ENCODE data around the gene CDT1.
A peak's percentile ranks its signal among the peaks of the same experiment; 100 is the strongest.

The CDT1 gene

DNA sequence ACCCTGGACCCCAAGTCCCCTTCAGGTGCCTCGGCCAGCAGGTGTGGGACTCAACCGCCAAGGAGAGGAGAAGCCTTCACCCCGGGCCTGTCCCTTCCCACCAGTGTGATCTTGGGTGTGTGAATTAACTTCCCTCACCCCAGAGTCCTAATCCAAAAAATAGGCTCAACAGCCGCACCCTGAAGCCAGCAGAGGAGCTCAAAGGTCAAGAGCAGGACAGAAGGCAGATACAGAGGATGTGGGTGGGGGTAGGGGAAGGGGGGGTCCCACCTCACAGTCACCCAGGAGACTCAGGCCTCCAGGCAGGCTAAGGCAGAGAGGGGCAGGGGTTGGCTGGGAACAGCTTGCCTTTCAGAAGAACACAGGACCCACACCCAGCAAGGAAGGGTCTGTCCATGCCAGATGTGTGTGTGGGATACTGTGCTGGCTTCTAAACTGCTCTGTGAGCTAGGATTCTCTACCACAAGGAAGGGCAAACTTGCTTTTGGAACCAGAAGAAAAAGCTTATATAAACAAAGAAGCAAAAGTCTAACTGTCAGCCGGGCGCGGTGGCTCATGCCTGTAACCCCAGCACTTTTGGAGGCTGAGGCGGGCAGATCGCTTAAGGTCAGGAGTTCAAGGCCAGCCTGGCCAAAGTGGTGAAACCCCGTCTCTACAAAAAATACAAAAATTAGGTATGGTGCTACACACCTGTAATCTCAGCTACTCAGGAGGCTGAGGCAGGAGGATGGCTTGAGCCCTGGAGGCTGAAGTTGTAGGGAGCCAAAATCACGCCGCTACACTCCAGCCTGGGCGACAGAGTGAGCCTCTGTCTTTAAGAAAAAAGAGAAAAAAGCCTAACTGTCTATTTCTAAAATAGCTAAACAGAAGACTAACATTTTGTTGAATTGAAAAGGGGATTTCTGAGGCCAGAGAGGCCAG, 23.2 kb upstream of the CDT1 start:
- no peak overlapping the region for H3K4me3 ChIP-seq (ENCODE audit: low read depth, low read length)
- TF ChIP-seq, protein P1, sequence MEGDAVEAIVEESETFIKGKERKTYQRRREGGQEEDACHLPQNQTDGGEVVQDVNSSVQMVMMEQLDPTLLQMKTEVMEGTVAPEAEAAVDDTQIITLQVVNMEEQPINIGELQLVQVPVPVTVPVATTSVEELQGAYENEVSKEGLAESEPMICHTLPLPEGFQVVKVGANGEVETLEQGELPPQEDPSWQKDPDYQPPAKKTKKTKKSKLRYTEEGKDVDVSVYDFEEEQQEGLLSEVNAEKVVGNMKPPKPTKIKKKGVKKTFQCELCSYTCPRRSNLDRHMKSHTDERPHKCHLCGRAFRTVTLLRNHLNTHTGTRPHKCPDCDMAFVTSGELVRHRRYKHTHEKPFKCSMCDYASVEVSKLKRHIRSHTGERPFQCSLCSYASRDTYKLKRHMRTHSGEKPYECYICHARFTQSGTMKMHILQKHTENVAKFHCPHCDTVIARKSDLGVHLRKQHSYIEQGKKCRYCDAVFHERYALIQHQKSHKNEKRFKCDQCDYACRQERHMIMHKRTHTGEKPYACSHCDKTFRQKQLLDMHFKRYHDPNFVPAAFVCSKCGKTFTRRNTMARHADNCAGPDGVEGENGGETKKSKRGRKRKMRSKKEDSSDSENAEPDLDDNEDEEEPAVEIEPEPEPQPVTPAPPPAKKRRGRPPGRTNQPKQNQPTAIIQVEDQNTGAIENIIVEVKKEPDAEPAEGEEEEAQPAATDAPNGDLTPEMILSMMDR (IDR thresholded peaks at IDR 0.05; ENCODE audit: borderline replicate concordance, insufficient read depth, low read depth, low read length), result no peak

DNA sequence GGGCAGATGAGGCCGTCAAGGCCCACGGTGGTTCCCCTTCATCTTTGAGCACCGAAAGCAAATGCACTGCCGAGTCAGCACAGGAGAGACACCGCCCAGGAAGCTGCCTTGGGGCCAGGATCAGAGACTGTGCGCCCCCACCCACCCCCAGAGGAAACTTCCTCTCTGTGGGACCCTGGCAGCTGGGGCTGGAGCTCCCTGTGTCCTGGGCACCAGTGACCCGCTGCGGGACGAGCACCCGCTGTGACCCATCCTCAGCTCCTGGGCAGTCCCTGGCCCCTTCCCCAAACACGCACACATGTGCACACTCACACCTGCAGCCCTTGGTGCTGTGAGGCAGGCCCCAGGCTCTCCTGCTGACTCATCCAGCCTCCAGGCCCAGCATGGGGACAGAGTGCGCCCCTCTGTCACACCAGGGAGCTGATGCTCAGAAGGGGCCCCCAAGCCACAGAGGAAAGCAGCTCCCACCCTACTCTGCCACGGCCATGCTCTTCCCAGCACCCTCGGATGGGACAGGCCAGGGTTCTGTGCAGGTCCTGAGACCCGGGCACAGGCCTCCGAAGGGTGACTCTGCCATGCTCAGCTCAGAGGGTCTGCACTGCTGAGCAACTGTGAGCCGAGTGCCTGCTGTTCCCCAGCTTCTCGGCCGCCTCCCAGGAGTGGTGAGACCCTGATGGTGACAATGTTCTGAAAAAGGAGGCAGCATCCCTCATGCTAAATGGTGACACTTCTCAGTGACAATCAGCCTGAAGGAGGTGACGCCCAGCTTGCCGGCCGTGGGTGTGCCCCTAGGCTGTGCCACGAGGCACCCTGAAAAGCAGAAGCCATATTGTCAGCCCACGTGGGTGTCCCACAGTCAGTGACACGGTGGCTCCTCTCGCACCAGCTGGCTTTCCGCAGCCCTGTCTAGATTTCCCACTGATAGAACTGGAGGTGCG, 22.2 kb upstream of the CDT1 start:
- TF ChIP-seq, protein P1 (IDR thresholded peaks at IDR 0.05; ENCODE audit: borderline replicate concordance, insufficient read depth, low read depth, low read length), result no peak
- peak overlapping the region; percentile 28 for H3K4me3 ChIP-seq (ENCODE audit: low read depth, low read length)

DNA sequence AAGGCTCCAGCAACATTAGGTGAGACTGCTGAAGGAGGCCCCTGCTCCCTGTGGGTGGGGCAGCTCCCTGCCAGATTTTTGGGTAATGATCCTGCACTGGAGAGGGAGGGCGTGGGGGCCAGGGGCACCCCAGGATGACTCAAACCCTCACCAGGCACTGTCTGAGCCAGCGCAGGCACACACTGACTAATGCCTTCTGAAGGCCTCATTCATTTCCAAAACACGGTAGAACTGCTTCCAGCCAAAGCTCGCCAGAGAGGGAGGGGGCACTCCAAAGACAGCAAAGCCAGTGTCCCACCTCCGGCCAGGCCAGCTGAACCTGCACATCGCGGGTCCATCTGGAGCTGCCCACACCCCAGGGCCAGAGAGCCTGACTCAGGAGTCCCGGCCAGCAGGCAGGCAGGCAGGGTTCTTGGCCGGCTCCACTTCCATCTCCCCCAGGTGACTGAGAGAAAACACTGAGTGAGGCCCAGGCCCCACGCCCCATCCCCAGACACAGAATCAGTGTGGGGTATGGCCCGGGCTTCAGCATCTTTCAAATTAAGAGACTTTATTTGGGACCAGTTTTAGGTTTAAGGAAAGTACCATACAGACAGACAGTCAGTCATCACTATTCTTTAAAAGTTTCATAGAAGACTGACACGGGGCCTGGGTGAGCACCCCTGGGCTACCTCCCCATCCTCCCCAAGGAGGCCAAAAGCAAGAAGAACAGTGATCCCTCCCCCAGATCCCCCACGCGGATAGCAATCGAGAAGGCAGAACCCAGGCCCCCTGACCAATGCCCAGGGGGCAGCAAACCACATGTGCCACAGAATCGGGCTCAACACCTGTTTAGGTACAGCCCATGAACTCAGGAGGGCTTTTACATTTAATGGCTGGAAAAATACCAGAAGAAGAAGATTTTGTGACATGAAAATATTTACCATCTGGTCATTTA, 20.9 kb upstream of the CDT1 start:
- H3K4me3 ChIP-seq (ENCODE audit: low read depth, low read length), result peak overlapping the region; percentile 81
- TF ChIP-seq, protein P1 (IDR thresholded peaks at IDR 0.05; ENCODE audit: borderline replicate concordance, insufficient read depth, low read depth, low read length), result no peak

DNA sequence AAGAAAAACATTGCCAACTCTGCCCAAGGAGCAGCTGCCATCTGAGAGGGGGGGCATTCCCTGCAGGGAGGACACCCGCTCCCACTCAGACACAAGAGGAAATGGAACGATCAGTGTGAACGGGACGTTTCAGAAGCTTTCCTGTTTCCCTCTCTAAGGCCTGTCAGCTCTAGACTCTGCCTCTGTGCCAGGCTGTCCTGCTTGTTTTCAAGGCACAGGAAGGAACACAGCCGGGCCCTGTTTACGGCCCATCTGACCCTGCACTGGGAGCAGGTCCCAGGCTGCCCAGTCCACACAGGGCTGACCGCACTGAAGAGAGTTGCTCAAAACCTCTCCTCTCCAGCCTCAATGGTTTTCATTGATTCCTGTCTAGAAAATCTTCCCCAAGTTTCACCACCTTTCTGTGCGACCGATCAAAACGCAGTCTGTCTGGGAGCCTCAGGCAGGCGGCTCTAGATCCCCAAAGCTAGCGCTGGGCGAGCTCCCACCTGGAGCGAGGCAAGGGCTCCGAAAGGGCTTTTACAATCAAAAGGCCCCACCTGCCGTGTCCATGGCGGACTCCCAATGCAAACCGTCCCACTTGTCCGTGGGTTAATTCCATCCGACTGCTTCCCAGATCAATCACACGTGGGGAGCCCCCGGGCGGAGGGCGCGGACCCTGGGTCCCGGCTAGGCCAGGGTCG, 20.1 kb upstream of the CDT1 start:
- H3K4me3 ChIP-seq (ENCODE audit: low read depth, low read length), result peak overlapping the region; percentile 81
- TF ChIP-seq, protein P1 (IDR thresholded peaks at IDR 0.05; ENCODE audit: borderline replicate concordance, insufficient read depth, low read depth, low read length), result no peak

DNA sequence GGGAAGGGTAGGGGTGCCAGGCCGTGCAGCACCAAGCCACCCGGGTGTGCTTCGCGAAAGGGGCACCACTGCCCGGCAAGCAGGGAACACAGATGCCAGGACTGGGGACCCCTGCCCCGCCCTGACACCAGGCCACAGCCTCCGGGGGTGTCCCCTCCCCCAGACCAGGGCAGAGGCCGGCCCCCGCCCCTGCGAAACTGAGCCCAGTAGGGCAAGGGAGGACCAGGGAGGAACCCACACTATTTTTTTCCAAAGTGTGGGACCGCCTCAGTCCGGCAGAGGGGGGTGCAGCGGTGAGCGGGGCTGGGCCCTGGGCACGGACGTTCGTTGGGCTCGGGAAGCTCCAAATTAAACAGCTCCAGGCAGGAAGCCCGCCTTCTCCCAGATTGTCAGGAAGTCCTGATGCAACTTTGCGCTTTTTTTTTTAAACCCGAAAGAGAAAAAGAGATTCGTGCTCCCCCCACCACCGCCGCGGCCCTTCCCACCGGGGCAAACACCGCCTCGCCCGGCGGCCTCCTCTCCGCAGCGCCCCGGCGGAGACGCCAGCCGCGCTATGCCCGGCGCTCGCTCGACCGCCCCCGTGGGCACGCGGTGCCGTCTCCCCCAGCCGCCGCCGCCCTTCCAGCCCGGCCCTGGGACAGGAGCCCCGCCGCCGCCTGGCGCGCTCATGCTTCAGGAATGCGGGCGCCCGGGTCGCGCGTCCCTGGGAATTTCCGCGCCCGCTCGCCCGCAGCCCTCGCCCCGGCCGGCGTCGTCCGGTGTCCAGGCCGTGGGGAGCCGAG, 19.3 kb upstream of the CDT1 start:
- TF ChIP-seq, protein P1 (IDR thresholded peaks at IDR 0.05; ENCODE audit: borderline replicate concordance, insufficient read depth, low read depth, low read length), result peak; percentile 59
- H3K4me3 ChIP-seq (ENCODE audit: low read depth, low read length), result peak overlapping the region; percentile 81
